ENCODE measurements around the gene CDH13.

CDH13 gene

GRCh38 chr16:83004868-83005652, 378.3 kb downstream of the CDH13 start:
- no peak for DNase-seq

- no peak for DNase-seq
Observed at GRCh38 chr16:83005653-83006160, 378.9 kb downstream of the CDH13 start.

- DNase-seq: no peak
Observed at GRCh38 chr16:83010776-83011720, 384.3 kb downstream of the CDH13 start.

GRCh38 chr16:83011939-83012338, 385.2 kb downstream of the CDH13 start:
- DNase-seq: no peak

- DNase-seq: no peak
Observed at GRCh38 chr16:83013071-83013470, 386.3 kb downstream of the CDH13 start.

- DNase-seq: no peak
Observed at GRCh38 chr16:83019963-83020362, 393.2 kb downstream of the CDH13 start.

- DNase-seq: no peak
Observed at GRCh38 chr16:83021045-83021444, 394.3 kb downstream of the CDH13 start.

- no peak for DNase-seq
Observed at GRCh38 chr16:83021746-83022145, 395.0 kb downstream of the CDH13 start.

- no peak for DNase-seq
Observed at GRCh38 chr16:83023011-83023410, 396.2 kb downstream of the CDH13 start.

- DNase-seq: no peak
Observed at GRCh38 chr16:83023640-83024039, 396.9 kb downstream of the CDH13 start.

GRCh38 chr16:83027973-83028372, 401.2 kb downstream of the CDH13 start:
- DNase-seq: no peak

- DNase-seq: no peak
Observed at GRCh38 chr16:83029467-83029866, 402.7 kb downstream of the CDH13 start.

- DNase-seq: no peak
Observed at GRCh38 chr16:83031524-83031923, 404.8 kb downstream of the CDH13 start.

GRCh38 chr16:83037102-83037501, 410.3 kb downstream of the CDH13 start:
- no peak for DNase-seq

GRCh38 chr16:83037884-83038283, 411.1 kb downstream of the CDH13 start:
- no peak for DNase-seq

- DNase-seq: no peak
Observed at GRCh38 chr16:83040174-83040573, 413.4 kb downstream of the CDH13 start.

- no peak for DNase-seq
Observed at GRCh38 chr16:83044589-83044988, 417.8 kb downstream of the CDH13 start.

- no peak for DNase-seq
Observed at GRCh38 chr16:83045790-83046189, 419.0 kb downstream of the CDH13 start.

- DNase-seq: no peak
Observed at GRCh38 chr16:83046664-83047063, 419.9 kb downstream of the CDH13 start.

GRCh38 chr16:83051451-83051850, 424.7 kb downstream of the CDH13 start:
- DNase-seq: no peak

- DNase-seq: no peak
Observed at GRCh38 chr16:83054283-83054682, 427.5 kb downstream of the CDH13 start.

- DNase-seq: no peak
Observed at GRCh38 chr16:83058376-83058775, 431.6 kb downstream of the CDH13 start.

- DNase-seq: no peak
Observed at GRCh38 chr16:83059237-83059636, 432.5 kb downstream of the CDH13 start.

GRCh38 chr16:83066011-83066410, 439.2 kb downstream of the CDH13 start:
- no peak for DNase-seq

Measured in inflammatory macrophage (primary cell).